Ascending aorta (tissue), 2 donors: ENCODE measurements around the gene TMEM267. TPM values are rescaled to one million over a fixed set of nuclear protein-coding genes. Genes with fewer than 3 reads are reported as not detected.
"Not testable (repeated sequence)": the region's sequence is repeated elsewhere in the genome, so short reads cannot be mapped to it uniquely, and the experiment has no call there.

Source experiments
- DNase-seq, 2 donors: peaks; one replicate each; pipeline ENCODE4 v3.0.0-alpha.2; 2019; ENCODE audit warnings: low spot score in 2 of 2
- H3K27ac ChIP-seq, 2 donors: fragments of 200-600 bp; sonication (generic); one replicate each; pipeline ENCODE4 v1.5.1; 2016 to 2017; ENCODE audit warnings: mild to moderate bottlenecking in 1 of 2
- H3K27me3 ChIP-seq: fragments of 200-600 bp; sonication (generic); one replicate; pipeline ENCODE4 v1.5.1; 2017
- H3K36me3 ChIP-seq, 2 donors: fragments of 200-600 bp; sonication (generic); one replicate each; pipeline ENCODE4 v1.5.1; 2016
- H3K4me1 ChIP-seq, 2 donors: fragments of 200-600 bp; sonication (generic); one replicate each; pipeline ENCODE4 v1.5.1; 2016 to 2017; ENCODE audit warnings: mild to moderate bottlenecking in 1 of 2
- H3K4me3 ChIP-seq, 2 donors: fragments of 200-600 bp; sonication (generic); one replicate each; pipeline ENCODE4 v1.5.1; 2016 to 2017; ENCODE audit warnings: mild to moderate bottlenecking in 1 of 2
- H3K9me3 ChIP-seq, 2 donors: fragments of 200-600 bp; sonication (generic); one replicate each; pipeline ENCODE4 v1.5.1; 2016
- intact Hi-C: fragments of 100-400 bp; cut with DNase I; formaldehyde crosslinking; loops from one replicate; pipeline ENCODE4 v1.15.1; 2023
- total RNA-seq: library from RNA; depleted of rRNA; stranded (reverse); fragments of >200 nt; gene quantifications from one replicate; pipeline ENCODE4 v1.1.0, GENCODE V29; 2016
- TF ChIP-seq, protein P1 (sequence below), 3 experiments: fragments of 200-600 bp in 2 of 3; fragments of 450-650 bp in 1 of 3; sonication (generic) in 2 of 3; IDR thresholded peaks; one replicate each; pipeline ENCODE4 v1.5.1; 2016 to 2019; ENCODE audit warnings: antibody characterized with exemption in 3 of 3, mild to moderate bottlenecking in 1 of 3, moderate library complexity in 1 of 3

TMEM267 gene
- total RNA-seq, 1 donor from 2014 or later, result 3.7 TPM

DNA sequence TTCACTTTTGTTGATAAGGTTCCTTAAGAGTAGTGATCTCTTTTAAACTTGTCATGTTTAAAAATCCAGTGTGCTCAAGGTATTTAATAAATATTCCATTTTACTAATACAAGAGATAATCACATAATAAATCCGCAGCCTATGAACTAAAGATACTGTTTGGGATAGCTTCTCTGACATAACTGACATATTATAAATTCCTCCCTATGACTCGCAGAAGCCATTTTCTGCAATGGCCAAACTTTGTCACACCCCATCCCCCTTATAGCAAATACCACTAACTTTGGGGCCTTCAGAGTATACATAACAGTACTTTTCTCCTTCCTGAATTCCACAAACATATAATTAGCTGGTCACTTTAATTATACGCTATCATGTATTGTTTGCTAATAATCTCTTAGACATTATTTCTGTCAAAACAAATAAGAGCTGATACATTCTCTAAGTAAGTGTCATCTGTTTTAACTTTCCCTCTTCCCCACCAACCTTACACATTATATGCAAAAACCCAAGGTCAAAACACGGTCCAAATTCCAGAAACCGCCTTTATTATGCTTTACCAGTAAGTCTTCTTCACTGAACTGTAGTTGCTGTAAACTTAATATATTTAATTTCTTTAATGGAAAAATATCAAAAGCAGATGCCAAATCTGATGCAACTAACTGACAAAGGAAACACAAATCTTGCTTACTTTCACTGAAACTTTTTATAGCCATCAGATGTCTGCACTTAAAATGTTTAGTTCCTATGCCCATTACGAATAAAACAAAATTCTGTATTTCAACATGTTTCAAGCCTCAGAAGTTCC, 971 bp downstream of the TMEM267 start:
- Histone ChIP-seq H3K4me3 (peak overlapping the region; percentile 69 to 97), H3K27ac (peak overlapping the region; percentile 98 to 99), H3K4me1 (peaks cover 0 to 7% of the 10 kb centered on the region in 2 donors), H3K27me3 (no peaks in the 10 kb centered on the region), H3K36me3 (no peaks in the 10 kb centered on the region), H3K9me3 (no peaks in the 10 kb centered on the region)
- TF ChIP-seq, protein P1, sequence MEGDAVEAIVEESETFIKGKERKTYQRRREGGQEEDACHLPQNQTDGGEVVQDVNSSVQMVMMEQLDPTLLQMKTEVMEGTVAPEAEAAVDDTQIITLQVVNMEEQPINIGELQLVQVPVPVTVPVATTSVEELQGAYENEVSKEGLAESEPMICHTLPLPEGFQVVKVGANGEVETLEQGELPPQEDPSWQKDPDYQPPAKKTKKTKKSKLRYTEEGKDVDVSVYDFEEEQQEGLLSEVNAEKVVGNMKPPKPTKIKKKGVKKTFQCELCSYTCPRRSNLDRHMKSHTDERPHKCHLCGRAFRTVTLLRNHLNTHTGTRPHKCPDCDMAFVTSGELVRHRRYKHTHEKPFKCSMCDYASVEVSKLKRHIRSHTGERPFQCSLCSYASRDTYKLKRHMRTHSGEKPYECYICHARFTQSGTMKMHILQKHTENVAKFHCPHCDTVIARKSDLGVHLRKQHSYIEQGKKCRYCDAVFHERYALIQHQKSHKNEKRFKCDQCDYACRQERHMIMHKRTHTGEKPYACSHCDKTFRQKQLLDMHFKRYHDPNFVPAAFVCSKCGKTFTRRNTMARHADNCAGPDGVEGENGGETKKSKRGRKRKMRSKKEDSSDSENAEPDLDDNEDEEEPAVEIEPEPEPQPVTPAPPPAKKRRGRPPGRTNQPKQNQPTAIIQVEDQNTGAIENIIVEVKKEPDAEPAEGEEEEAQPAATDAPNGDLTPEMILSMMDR (IDR thresholded peaks at IDR 0.05), result no peak
- intact Hi-C loops, result loop anchor here (1.0 to 5.0 kb wide), 5 partner anchors 75 to 1325 kb away; partner anchors contain the start of genes MRPS30 and PAIP1
- no peak for DNase-seq

DNA sequence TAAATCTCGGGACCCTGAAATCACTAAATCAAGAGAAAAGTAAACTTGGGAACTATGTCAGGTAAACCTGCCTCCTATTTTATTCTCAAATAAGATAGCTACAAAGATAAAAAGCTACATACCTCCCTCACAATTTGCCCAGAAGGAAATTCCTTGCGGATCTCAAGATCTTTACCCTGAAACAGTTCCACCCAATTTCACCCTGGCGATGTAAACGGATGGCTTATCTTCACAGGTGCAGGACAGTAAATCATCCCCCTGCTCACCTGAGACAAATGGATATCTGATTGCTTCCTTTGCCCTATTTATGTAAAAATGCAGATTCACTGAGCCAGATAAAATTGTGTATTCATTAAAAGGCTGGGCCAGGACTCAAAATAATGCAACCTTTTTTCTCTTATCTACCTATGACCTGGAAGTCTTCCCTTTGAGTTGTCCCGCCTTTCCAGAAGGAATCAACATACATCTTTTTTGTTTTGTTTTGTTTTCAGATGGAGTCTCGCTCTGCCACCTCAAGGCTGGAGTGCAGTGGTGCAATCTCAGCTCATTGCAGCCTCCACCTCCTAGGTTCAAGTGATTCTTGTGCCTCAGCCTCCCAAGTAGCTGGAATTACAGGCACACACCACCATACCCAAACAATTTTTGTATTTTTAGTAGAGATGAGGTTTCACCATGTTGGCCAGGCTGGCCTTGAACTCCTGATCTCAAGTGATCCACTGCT, 13.8 kb downstream of the TMEM267 start:
- Histone ChIP-seq H3K27ac (no peak overlapping the region), H3K9me3 (peaks cover 11 to 37% of the 10 kb centered on the region in 2 donors), H3K36me3 (peaks cover 0 to 35% of the 10 kb centered on the region in 2 donors), H3K4me1 (no peaks in the 10 kb centered on the region), H3K4me3 (no peak overlapping the region), H3K27me3 (no peaks in the 10 kb centered on the region)
- intact Hi-C loops, result no loop called here
- TF ChIP-seq, protein P1 (IDR thresholded peaks at IDR 0.05), result no peak
- DNase-seq, result no peak

DNA sequence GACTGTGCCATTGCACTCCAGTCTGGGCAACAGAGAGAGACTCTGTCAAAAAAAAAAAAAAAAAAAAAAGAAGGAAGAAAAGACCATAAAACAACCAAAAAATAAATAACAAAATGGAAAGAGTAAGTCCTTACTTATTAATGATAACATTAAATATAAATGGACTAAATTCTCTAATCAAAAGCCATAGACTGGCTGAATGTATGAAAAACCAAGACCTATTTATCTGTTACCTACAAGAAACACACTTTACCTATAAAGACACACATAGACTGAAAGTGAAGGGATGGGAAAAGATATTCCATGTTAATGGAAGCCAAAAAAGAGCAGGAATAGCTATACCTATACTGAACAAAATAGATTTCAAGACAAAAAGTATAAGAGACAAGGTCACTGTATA, 16.6 kb downstream of the TMEM267 start:
- Histone ChIP-seq H3K4me3 (no peak overlapping the region), H3K4me1 (no peaks in the 10 kb centered on the region), H3K9me3 (peaks cover 11 to 36% of the 10 kb centered on the region in 2 donors), H3K27ac (no peak overlapping the region), H3K27me3 (no peaks in the 10 kb centered on the region), H3K36me3 (peaks cover 0 to 29% of the 10 kb centered on the region in 2 donors)
- intact Hi-C loops, result no loop called here
- TF ChIP-seq, protein P1 (IDR thresholded peaks at IDR 0.05), result no peak
- DNase-seq, result no peak

DNA sequence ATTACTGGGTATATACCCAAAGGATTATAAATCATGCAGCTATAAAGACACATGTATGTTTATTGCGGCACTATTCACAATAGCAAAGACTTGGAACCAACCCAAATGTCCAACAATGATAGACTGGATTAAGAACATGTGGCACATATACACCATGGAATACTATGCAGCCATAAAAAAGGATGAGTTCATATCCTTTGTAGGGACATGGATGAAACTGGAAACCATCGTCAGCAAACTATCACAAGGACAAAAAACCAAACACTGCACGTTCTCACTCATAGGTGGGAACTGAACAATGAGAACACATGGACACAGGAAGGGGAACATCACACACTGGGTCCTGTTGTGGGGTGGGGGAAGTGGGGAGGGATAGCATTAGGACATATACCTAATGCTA, 18.2 kb downstream of the TMEM267 start:
- intact Hi-C loops, H3K4me3 ChIP-seq, H3K4me1 ChIP-seq, H3K27me3 ChIP-seq, DNase-seq, H3K27ac ChIP-seq: not testable (repeated sequence)
- H3K9me3 ChIP-seq, result peaks cover 15 to 32% of the 10 kb centered on the region in 2 donors
- H3K36me3 ChIP-seq, result peaks cover 0 to 25% of the 10 kb centered on the region in 2 donors

DNA sequence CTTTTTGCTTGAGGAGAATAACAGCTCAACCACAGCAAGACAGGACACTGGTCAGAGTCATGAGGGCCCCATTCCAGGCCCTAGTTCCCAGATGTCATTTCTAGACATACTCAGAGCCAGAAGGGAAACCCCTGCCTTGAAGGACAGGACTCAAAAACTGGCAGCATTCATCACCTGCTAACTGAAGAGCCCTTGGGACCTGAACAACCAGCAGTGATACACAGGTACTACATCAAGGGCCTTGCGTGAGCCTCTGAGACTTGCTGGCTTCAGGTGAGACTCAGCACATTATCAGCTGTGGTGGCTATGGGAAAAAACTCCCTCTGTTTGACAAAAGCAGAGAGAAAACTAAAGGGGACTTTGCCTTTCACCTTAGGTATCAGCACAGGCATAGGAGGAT, 22.6 kb downstream of the TMEM267 start:
- Histone ChIP-seq H3K4me3 (no peak overlapping the region), H3K4me1 (no peaks in the 10 kb centered on the region), H3K9me3 (peaks cover 11 to 42% of the 10 kb centered on the region in 2 donors), H3K27me3 (no peaks in the 10 kb centered on the region), H3K36me3 (peaks cover 0 to 12% of the 10 kb centered on the region in 2 donors), H3K27ac (no peak overlapping the region)
- intact Hi-C loops, result no loop called here
- TF ChIP-seq, protein P1 (IDR thresholded peaks at IDR 0.05), result no peak
- DNase-seq, result no peak

DNA sequence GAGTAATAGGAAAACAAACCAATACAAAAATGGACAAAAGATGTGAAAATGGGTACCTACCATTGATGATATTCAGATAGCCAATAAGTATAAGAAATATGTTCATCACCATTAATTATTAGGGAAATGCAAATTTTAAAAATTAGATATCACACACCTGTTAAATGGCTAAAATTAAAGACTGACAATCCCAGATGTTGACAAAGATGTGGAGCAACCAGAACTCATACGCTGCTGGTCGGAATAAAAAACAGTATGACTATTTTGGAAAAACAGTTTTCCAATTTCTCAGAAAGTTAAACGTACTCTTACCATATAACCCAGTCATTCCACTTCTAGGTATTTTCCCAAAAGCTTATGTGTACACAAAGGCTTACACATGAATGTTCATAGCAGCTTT, 27.1 kb downstream of the TMEM267 start:
- peaks cover 9 to 45% of the 10 kb centered on the region in 2 donors for H3K9me3 ChIP-seq
- H3K27me3 ChIP-seq, result no peaks in the 10 kb centered on the region
- H3K4me3 ChIP-seq, result no peak overlapping the region
- peaks cover 0 to 25% of the 10 kb centered on the region in 2 donors for H3K36me3 ChIP-seq
- no peak for DNase-seq
- H3K4me1 ChIP-seq, result no peaks in the 10 kb centered on the region
- intact Hi-C loops, result no loop called here
- H3K27ac ChIP-seq, result no peak overlapping the region
- TF ChIP-seq, protein P1 (IDR thresholded peaks at IDR 0.05), result no peak

DNA sequence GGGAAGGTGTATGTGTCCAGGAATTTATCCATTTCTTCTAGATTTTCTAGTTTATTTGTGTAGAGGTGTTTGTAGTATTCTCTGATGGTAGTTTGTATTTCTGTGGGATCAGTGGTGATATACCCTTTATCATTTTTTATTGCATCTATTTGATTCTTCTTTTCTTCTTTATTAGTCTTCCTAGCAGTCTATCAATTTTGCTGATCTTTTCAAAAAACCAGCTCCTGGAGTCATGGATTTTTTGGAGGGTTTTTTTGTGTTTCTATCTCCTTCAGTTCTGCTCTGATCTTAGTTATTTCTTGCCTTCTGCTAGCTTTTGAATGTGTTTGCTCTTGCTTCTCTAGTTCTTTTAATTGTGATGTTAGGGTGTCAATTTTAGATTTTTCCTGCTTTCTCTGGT, 42.1 kb downstream of the TMEM267 start:
- H3K27me3 ChIP-seq, intact Hi-C loops, H3K4me1 ChIP-seq, H3K4me3 ChIP-seq, DNase-seq, H3K27ac ChIP-seq: not testable (repeated sequence)
- peaks cover 4 to 91% of the 10 kb centered on the region in 2 donors for H3K9me3 ChIP-seq
- H3K36me3 ChIP-seq, result peaks cover 18 to 39% of the 10 kb centered on the region in 2 donors
